Osteocyte (in vitro differentiated cells): ENCODE results near the gene PRRC2A. TPM values are rescaled to one million over a fixed set of nuclear protein-coding genes. Genes with fewer than 3 reads are reported as not detected.

Experiments
- DNase-seq: peaks from one replicate; pipeline ENCODE4 v3.0.0; 2021; ENCODE audit warnings: mixed read lengths; ENCODE audit not compliant: unreplicated experiment; ENCODE audit errors: extremely low spot score
- H3K27ac Mint-ChIP-seq: one replicate; pipeline ENCODE4 v1.8.0; 2021; ENCODE audit warnings: mild to moderate bottlenecking, mixed read lengths; ENCODE audit not compliant: unreplicated experiment
- H3K27me3 Mint-ChIP-seq: one replicate; pipeline ENCODE4 v1.8.0; 2021; ENCODE audit warnings: mixed read lengths; ENCODE audit not compliant: unreplicated experiment
- H3K36me3 Mint-ChIP-seq: one replicate; pipeline ENCODE4 v1.8.0; 2021; ENCODE audit warnings: mixed read lengths; ENCODE audit not compliant: unreplicated experiment
- H3K4me1 Mint-ChIP-seq: one replicate; pipeline ENCODE4 v1.8.0; 2021; ENCODE audit warnings: mixed read lengths; ENCODE audit not compliant: unreplicated experiment
- H3K4me3 Mint-ChIP-seq: one replicate; pipeline ENCODE4 v1.8.0; 2021; ENCODE audit warnings: mild to moderate bottlenecking, moderate library complexity, mixed read lengths; ENCODE audit not compliant: unreplicated experiment
- H3K9me3 Mint-ChIP-seq: one replicate; pipeline ENCODE4 v1.8.0; 2021; ENCODE audit warnings: mixed read lengths; ENCODE audit not compliant: unreplicated experiment
- CTCF ChIP-seq: fragments of 200-600 bp; sonication (generic); IDR thresholded peaks from 2 replicates; pipeline ENCODE4 v1.5.0; 2021; ENCODE audit warnings: antibody characterized with exemption, mild to moderate bottlenecking, moderate library complexity
- total RNA-seq: library from RNA; stranded (reverse); gene quantifications from 2 replicates; pipeline ENCODE4 v1.2.1, GENCODE V29; 2021

Gene PRRC2A
- total RNA-seq, 1 donor from 2014 or later = 205 TPM

DNA sequence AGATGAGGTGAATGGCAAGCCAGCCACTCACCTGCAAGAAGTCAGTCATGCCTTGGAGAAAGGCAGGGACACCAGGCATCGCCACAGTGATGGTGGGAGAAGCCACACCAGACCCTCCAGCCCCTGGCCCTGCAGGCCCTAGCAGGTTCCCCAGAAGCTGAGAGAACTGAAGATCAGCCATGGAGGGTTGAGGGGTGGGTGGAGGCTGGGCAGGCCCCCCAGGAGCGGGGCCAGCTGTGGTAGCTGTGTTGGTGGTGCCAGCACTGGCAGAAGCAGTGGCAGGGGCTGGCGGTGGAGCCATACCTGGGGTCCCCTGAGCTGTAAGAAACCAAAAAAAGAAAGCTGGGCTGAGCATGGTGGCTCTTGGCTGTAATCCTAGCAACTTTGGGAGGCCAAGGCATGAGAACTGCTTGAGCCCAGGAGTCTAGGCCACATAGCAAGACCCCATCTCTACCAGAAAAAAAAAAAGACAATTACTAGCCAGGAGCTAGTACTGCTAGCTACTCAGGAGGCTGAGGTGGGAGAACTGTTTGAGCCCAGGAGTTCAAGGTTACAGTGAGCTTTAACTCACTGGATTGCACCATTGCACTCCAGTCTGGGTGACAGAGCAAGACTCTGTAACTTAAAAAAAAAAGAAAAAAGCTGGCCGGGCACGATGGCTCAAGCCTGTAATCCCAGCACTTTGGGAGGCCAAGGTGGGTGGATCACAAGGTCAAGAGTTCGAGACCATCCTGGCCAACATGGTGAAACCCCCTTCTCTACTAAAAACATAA lies 22.5 kb downstream of the PRRC2A start:
- H3K4me3 Mint-ChIP-seq = no peak overlapping the region
- no peak for DNase-seq
- no peak for TF ChIP-seq CTCF
- no peaks in the 10 kb centered on the region for H3K4me1 Mint-ChIP-seq
- no peaks in the 10 kb centered on the region for H3K9me3 Mint-ChIP-seq
- no peak overlapping the region for H3K27ac Mint-ChIP-seq
- H3K36me3 Mint-ChIP-seq = peaks cover 36% of the 10 kb centered on the region
- H3K27me3 Mint-ChIP-seq = no peaks in the 10 kb centered on the region

GRCh38 chr6:31643818-31644454 lies 23.4 kb downstream of the PRRC2A start:
- Mint-ChIP-seq H3K4me1 (no peaks in the 10 kb centered on the region), H3K27me3 (no peaks in the 10 kb centered on the region), H3K36me3 (peaks cover 43% of the 10 kb centered on the region), H3K27ac (no peak overlapping the region), H3K4me3 (no peak overlapping the region), H3K9me3 (no peaks in the 10 kb centered on the region)
- DNase-seq = no peak
- TF ChIP-seq CTCF = no peak

- Mint-ChIP-seq H3K36me3 (peaks cover 46% of the 10 kb centered on the region), H3K4me1 (peaks cover 6% of the 10 kb centered on the region), H3K27me3 (no peaks in the 10 kb centered on the region), H3K27ac (no peak overlapping the region), H3K9me3 (no peaks in the 10 kb centered on the region), H3K4me3 (no peak overlapping the region)
- no peak for TF ChIP-seq CTCF
- DNase-seq = no peak
These were observed 24.8 kb downstream of the PRRC2A start for GRCh38 chr6:31645325-31645724.

DNA sequence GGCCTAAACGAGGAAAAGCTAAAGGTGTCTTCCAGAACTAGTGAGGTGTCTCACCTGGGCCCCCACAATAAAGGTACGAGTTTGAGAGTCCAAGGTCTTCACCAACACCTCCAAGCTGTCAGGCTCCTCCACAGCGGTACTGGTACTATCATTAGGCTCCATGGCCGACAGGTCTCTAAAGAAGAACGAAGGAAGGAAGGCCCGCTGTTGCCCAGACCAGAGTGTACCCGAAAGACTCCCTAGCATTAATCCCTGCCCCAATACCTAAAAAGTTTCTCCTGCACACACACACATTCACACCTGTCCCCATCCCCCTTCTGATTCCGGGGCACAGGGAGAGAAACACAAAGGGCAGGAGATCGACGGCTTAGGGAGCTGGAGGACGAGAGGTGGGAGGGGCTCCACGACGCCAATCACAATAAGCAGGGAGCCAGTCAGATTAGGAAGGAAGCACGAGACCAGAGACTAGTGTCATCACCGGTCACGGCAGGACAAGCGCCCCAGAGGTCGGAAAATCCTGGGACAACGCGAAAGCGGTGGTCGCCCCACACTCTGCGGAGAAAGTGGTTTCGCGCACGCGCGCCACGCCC lies 31.2 kb downstream of the PRRC2A start:
- TF ChIP-seq CTCF = no peak
- no peaks in the 10 kb centered on the region for H3K27me3 Mint-ChIP-seq
- H3K4me3 Mint-ChIP-seq = peak overlapping the region; percentile 97
- no peaks in the 10 kb centered on the region for H3K9me3 Mint-ChIP-seq
- H3K27ac Mint-ChIP-seq = peak overlapping the region; percentile 100
- peaks cover 27% of the 10 kb centered on the region for H3K36me3 Mint-ChIP-seq
- H3K4me1 Mint-ChIP-seq = peaks cover 29% of the 10 kb centered on the region
- no peak for DNase-seq
